Transverse colon (tissue), 4 donors: ENCODE data around the gene BEND7.

ENCODE experiments used
- CTCF ChIP-seq, 5 experiments: fragments of 200-600 bp in 3 of 5; fragments of 450-650 bp in 2 of 5; sonication (generic) in 3 of 5; IDR thresholded peaks; 1 replicate in 2 of 5; 2 replicates in 3 of 5; pipeline ENCODE4 v1.5.1; 2016 to 2017; ENCODE audit warnings: antibody characterized with exemption in 5 of 5, inconsistent platforms in 3 of 5, mild to moderate bottlenecking in 2 of 5, moderate library complexity in 1 of 5
- POLR2A ChIP-seq: fragments of 450-650 bp; IDR thresholded peaks from one replicate; pipeline ENCODE4 v1.6.1; 2016; ENCODE audit warnings: antibody characterized with exemption, mild to moderate bottlenecking, moderate library complexity
- POLR2AphosphoS5 ChIP-seq, 3 donors: sonication (generic); formaldehyde crosslinking; IDR thresholded peaks; one replicate each; pipeline ENCODE4 v1.6.1; 2016; ENCODE audit warnings: antibody characterized with exemption in 3 of 3

- TF ChIP-seq CTCF (IDR thresholded peaks at IDR 0.05) (no peak), POLR2AphosphoS5 (IDR thresholded peaks at IDR 0.05) (no peak), POLR2A (no peak)
Observed at GRCh38 chr10:13425397-13425796, 103.4 kb downstream of the BEND7 start.
